Thyroid gland (tissue), 4 donors: ENCODE data around the gene CTDSPL.

ENCODE experiments used
- CTCF ChIP-seq, 6 experiments: fragments of 200-600 bp in 3 of 6; fragments of 450-650 bp in 3 of 6; sonication (generic) in 3 of 6; IDR thresholded peaks; one replicate each; pipeline ENCODE4 v1.5.1; 2016 to 2019; ENCODE audit warnings: antibody characterized with exemption in 6 of 6, mild to moderate bottlenecking in 2 of 6, inconsistent platforms in 1 of 6, moderate library complexity in 1 of 6
- POLR2A ChIP-seq, 2 donors: fragments of 450-650 bp; IDR thresholded peaks; one replicate each; pipeline ENCODE4 v1.6.1; 2017; ENCODE audit warnings: antibody characterized with exemption in 2 of 2, mild to moderate bottlenecking in 2 of 2, moderate library complexity in 1 of 2

- TF ChIP-seq CTCF (IDR thresholded peaks at IDR 0.05) (no peak), POLR2A (IDR thresholded peaks at IDR 0.05) (peak in 1 of 2 donors; percentile 10)
Measured at GRCh38 chr3:38031022-38031994, 169.6 kb downstream of the CTDSPL start.
